ENCODE data around the gene NETO2.
"Not testable (repeated sequence)": the region's sequence is repeated elsewhere in the genome, so short reads cannot be mapped to it uniquely, and the experiment has no call there.

NETO2 gene, protein sequence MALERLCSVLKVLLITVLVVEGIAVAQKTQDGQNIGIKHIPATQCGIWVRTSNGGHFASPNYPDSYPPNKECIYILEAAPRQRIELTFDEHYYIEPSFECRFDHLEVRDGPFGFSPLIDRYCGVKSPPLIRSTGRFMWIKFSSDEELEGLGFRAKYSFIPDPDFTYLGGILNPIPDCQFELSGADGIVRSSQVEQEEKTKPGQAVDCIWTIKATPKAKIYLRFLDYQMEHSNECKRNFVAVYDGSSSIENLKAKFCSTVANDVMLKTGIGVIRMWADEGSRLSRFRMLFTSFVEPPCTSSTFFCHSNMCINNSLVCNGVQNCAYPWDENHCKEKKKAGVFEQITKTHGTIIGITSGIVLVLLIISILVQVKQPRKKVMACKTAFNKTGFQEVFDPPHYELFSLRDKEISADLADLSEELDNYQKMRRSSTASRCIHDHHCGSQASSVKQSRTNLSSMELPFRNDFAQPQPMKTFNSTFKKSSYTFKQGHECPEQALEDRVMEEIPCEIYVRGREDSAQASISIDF

GRCh38 chr16:47143677-47144558 lies at the start of gene NETO2:
NETO2 (minus strand) TSS chr16:47143945; CDS start chr16:47143612, 333 bp downstream.
- no peak for DNase-seq

DNA sequence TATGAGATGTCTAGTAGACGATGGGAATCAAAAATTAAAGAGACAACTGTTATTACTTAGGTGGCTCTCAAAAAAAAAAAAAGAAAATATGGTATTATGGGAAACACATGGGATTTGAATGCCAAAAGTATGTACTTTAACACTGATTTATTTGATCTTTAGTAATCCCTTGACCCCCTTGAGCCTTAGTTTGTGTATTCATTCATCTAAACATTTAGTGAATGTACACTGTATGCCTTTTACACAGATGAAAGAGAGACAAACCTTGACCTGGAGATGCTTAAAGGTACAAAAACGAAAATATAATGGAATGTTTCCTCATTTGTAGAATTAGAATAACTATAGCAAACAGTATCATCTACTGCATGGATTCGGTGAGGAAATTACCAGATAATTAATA lies 38.6 kb upstream of the NETO2 start:
- no peak for DNase-seq

DNA sequence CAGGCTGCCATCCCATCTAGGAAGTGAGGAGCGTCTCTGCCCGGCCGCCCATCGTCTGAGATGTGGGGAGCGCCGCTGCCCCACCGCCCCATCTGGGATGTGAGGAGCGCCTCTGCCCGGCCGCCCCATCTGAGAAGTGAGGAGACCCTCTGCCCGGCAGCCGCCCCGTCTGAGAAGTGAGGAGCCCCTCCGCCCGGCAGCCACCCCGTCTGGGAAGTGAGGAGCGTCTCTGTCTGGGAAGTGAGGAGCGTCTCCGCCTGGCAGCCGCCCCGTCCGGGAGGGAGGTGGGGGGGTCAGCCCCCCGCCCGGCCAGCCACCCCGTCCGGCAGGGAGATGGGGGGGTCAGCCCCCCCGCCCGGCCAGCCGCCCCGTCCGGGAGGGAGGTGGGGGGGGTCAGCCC lies 37.3 kb upstream of the NETO2 start:
- not testable (repeated sequence) for DNase-seq

- no peak for DNase-seq
These were observed 36.3 kb upstream of the NETO2 start for GRCh38 chr16:47180073-47180472.

DNA sequence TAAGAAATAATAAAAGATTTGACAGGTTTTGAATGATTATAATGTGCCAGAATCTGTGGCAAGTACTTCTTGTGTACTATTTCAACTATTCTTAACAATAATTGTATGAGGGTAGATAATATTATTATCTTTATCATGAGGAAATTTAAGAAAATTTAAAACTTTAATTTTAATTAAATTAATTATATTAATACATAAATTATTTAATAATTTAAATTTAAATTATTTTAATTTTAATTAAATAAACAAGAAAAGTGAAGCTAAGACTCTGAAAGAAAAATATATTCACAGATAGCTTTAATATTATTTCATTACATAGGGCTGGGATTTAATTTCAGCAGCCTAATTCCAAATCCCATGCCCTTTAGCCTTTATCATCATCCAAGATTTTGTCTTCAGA lies 31.4 kb upstream of the NETO2 start:
- no peak for DNase-seq

GRCh38 chr16:47162670-47163420 lies 19.1 kb upstream of the NETO2 start:
- no peak for DNase-seq

DNA sequence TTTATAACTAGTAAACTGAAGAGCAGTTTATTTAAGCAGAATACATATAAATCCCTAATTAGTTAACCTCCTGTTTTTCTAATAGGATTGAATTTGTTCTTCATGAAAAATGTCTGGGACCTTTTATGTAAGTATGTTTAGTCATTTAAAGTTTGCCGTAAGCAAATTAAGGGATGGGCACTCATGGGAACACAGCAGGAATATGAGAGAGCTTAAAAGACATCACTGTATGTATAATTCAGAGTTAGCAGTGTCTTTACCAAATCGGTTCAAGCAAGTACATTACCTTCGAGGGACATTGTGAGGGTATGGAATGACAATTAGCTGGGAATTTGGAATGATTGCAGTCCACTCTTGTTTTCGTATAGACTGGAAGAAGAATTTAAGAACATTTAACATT lies 17.7 kb upstream of the NETO2 start:
- no peak for DNase-seq

DNA sequence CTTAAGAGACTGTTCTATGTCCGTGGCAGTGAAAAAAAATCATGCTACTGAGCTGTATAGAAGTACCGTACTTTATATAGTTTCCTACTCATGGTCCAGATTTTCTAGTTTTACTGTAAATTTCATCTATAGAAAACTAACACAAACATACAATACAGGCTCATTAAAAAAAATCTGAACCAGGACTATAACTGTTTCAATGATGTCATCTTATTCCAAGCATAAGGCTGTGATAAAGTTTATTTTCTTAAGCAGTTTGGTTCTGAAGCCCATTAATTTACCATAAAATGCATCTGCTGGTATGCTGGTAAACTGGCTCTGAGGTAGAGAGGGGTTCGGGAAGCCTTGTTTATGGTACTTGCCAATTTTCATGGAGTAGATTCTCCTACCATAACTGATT lies 16.7 kb upstream of the NETO2 start:
- no peak for DNase-seq

GRCh38 chr16:47158992-47159391 lies 15.2 kb upstream of the NETO2 start:
- no peak for DNase-seq

- no peak for DNase-seq
These were observed 13.0 kb upstream of the NETO2 start for GRCh38 chr16:47156680-47157215.

DNA sequence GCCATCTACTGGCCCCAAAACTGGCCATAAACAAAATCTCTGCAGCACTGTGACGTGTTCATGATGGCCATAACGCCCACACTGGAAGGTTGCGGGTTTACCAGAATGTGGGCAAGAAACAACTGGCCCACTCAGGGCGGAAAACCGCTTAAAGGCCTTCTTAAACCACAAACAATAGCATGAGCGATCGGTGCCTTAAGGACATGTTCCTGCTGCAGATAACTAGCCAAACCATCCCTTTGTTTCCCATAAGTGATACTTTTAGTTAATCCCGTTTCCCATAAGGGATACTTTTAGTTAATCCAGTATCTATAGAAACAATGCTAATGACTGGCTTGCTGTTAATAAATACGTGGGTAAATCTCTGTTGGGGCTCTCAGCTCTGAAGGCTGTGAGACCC lies 8.8 kb upstream of the NETO2 start:
- not testable (repeated sequence) for DNase-seq

DNA sequence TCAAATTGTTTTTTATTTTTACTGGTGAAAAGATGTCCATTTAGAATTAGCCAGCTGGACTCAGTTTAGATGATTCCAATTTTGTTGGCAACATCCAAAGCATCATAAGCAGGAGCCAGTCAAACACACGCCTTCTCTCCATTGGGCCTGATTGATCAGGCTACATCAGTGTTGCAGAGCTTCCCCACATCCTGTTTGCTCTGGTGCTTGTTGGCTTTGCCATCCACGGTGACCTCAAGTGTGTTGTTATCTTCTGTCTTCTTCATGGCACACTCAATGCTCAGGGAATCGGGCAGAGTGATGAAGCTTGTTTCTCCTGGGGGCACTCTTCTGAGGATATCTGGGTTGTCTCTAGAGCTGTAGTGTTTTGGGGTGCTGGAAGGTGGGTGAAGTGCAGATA lies 6.3 kb upstream of the NETO2 start:
- no peak for DNase-seq

GRCh38 chr16:47144559-47144877 lies 773 bp upstream of the NETO2 start:
- no peak for DNase-seq

- DNase-seq, result no peak
These were observed 696 bp downstream of the NETO2 start for GRCh38 chr16:47142821-47143676.

GRCh38 chr16:47142486-47142820 lies 1.3 kb downstream of the NETO2 start:
- DNase-seq, result no peak

DNA sequence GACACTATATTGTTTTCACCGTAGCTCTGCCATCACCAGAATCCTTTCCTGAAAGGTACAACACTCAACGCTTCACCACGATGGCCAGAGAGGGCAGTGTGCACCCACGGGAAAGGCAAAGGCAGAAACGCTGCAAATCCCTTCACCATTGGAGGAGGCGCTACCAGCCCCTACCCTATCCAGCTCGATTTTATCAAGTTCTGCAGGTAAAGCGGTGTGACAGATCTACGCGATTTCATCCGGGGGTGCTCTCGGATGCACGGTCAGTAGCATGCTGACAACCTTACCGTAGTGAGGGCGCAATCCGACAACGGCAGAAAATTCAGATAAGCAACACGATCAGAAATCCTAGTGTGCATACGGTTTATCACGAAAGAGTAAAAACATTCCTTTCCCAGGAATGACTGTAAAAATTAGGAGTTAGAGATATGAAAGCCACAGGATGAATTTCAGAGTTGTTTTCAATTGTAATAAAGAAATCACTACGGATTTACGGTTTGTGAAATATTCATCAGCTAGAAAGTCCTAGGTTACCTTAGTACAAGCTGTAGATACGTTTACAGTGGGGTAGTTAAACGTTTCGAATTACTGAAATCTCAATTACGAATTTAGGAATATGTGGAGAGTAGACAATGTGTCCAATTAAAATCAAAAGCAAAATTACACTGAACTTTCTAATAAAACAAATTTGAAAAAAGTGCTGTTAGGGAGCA lies 1.8 kb downstream of the NETO2 start:
- peak; percentile 73 for DNase-seq

DNA sequence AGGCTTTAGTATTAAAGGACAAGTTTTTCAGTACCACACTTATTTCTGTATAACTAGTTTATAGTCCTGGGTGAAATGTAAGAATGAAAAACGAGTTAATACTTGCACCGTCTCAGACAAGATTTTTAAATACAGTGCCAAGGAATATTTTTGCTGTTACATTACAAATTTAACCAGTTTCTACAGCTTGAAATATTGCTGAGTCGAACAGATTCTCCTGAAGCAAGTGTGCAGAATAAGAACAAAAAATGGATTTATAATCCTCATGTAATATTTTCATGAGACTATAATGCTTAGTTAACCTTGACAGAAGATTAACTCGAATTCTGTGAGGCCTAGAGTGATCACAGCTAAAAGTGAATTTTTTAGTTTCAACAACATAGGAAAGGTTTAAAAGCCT lies 3.1 kb downstream of the NETO2 start:
- DNase-seq, result no peak

DNA sequence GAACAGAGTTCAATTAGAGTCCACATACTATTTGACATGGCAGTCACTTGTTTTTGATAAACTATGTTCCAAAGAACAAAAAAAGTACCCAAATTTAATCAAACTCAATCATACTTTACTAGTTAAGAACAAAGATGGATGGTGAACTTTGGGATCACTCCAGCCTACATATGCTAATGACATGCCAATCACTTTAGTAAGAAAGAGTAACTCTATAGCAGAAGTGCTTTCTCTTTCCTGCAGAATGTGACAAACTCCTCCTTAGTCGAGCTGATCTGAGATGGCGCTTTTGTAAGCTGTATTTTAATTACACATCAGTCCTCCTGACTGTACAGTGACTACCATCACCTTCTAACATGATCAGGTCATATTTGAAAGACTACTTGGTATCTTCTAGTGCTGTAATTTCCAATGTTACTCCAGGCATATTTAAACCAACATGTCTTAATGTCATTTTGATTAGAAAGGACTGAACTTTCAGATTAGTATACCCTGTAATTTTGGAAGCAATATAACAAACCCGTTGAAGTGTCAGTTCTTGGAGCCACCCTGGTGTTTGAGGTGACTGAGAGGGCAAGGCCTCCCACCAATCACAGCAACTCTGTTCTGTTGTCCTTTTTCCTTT lies 4.1 kb downstream of the NETO2 start:
- DNase-seq, result no peak

DNA sequence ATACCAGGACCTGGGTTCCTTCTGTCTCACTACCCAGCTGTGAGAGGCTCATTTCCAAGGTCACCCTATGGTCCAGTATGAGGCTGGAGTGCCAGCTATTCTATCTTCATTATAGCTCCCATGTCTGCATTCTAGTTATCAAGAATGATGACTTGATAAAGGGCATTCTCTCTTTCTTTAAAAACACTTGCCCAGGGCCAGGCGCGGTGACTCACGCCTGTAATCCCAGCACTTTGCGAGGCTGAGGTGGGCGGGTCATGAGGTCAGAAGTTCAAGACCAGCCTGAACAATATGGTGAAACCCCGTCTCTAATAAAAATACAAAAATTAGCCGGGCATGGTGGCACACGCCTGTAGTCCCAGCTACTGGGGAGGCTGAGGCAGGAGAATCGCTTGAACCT lies 5.8 kb downstream of the NETO2 start:
- DNase-seq, result not testable (repeated sequence)

GRCh38 chr16:47136099-47136842 lies 7.5 kb downstream of the NETO2 start:
- no peak for DNase-seq

Data from NCI-H1436 treated with DMSO at 0.1 percent for 48 hours (cell line).